Calu3 (cell line): ENCODE data around the gene CCR7. TPM values are rescaled to one million over a fixed set of nuclear protein-coding genes. Genes with fewer than 3 reads are reported as not detected.

Experiments
- BruUV-seq: library from RNA; stranded (reverse); fragments of 400-500 nt; replicated peaks from 2 replicates; lab custom pipeline; 2021; lab: Mats Ljungman, UMichigan
- CTCF ChIA-PET: fragments of 300-600 bp; sonication (Branson Sonifier 250); formaldehyde crosslinking; loops from one replicate; lab custom pipeline; 2022; ENCODE audit warnings: antibody characterized with exemption; lab: Charles Lee
- DNase-seq: peaks from one replicate; pipeline ENCODE4 v3.0.0; 2022
- H3K27ac Mint-ChIP-seq: one replicate; pipeline ENCODE4 v1.8.0; 2022; ENCODE audit warnings: mixed read lengths; ENCODE audit not compliant: unreplicated experiment
- H3K27me3 Mint-ChIP-seq: one replicate; pipeline ENCODE4 v1.8.0; 2022; ENCODE audit warnings: mixed read lengths; ENCODE audit not compliant: unreplicated experiment
- H3K36me3 Mint-ChIP-seq: one replicate; pipeline ENCODE4 v1.8.0; 2022; ENCODE audit warnings: mild to moderate bottlenecking, moderate library complexity, mixed read lengths; ENCODE audit not compliant: insufficient read depth, unreplicated experiment
- H3K4me1 Mint-ChIP-seq: one replicate; pipeline ENCODE4 v1.8.0; 2022; ENCODE audit warnings: mild to moderate bottlenecking, low read depth, mixed read lengths; ENCODE audit not compliant: unreplicated experiment
- H3K4me3 Mint-ChIP-seq: one replicate; pipeline ENCODE4 v1.8.0; 2022; ENCODE audit warnings: mild to moderate bottlenecking, low read depth, moderate library complexity, mixed read lengths; ENCODE audit not compliant: unreplicated experiment
- H3K9me3 Mint-ChIP-seq: one replicate; pipeline ENCODE4 v1.8.0; 2022; ENCODE audit warnings: low read depth, mixed read lengths; ENCODE audit not compliant: unreplicated experiment
- CTCF ChIP-seq: fragments of 200-600 bp; IDR thresholded peaks from one replicate; pipeline ENCODE4 v1.8.0; 2022; ENCODE audit warnings: antibody characterized with exemption; ENCODE audit not compliant: unreplicated experiment
- intact Hi-C: fragments of 100-400 bp; cut with micrococcal nuclease; formaldehyde crosslinking; loops from one replicate; pipeline ENCODE4 v1.10.0; 2022; ENCODE audit not compliant: unreplicated experiment
- total RNA-seq: library from RNA; stranded (reverse); gene quantifications from 2 replicates; pipeline ENCODE4 v1.2.3, GENCODE V29; 2022

Gene CCR7
- total RNA-seq, 1 experiment from 2014 or later: not detected

- Mint-ChIP-seq H3K9me3 (no peaks in the 10 kb centered on the region), H3K4me3 (no peak overlapping the region), H3K4me1 (peaks cover 17% of the 10 kb centered on the region), H3K27ac (no peak overlapping the region), H3K36me3 (no peaks in the 10 kb centered on the region), H3K27me3 (peaks cover 94% of the 10 kb centered on the region)
- DNase-seq: no peak
- intact Hi-C loops: no loop called here
- no TSS peak for BruUV-seq
- CTCF ChIA-PET: interaction anchor here (0.5 to 68.2 kb wide), 22 partner anchors 8 to 788 kb away, joined by 3 to 4142 read pairs (median 6); partner anchors contain the start of genes CCR7, IGFBP4 and TOP2A
- TF ChIP-seq CTCF: no peak
Observed at GRCh38 chr17:40557531-40558299, 7.6 kb downstream of the CCR7 start.

GRCh38 chr17:40556884-40557414 is 8.3 kb downstream of the CCR7 start:
- CTCF ChIA-PET: interaction anchor here (0.5 to 68.2 kb wide), 22 partner anchors 7 to 646 kb away, joined by 3 to 4142 read pairs (median 6); partner anchors contain the start of genes CCR7, IGFBP4 and TOP2A
- H3K27me3 Mint-ChIP-seq: peaks cover 94% of the 10 kb centered on the region
- no peak for DNase-seq
- H3K36me3 Mint-ChIP-seq: no peaks in the 10 kb centered on the region
- no peak overlapping the region for H3K4me3 Mint-ChIP-seq
- no peak for TF ChIP-seq CTCF
- no peak overlapping the region for H3K27ac Mint-ChIP-seq
- BruUV-seq: no TSS peak
- no peaks in the 10 kb centered on the region for H3K9me3 Mint-ChIP-seq
- peaks cover 17% of the 10 kb centered on the region for H3K4me1 Mint-ChIP-seq
- intact Hi-C loops: no loop called here

DNA sequence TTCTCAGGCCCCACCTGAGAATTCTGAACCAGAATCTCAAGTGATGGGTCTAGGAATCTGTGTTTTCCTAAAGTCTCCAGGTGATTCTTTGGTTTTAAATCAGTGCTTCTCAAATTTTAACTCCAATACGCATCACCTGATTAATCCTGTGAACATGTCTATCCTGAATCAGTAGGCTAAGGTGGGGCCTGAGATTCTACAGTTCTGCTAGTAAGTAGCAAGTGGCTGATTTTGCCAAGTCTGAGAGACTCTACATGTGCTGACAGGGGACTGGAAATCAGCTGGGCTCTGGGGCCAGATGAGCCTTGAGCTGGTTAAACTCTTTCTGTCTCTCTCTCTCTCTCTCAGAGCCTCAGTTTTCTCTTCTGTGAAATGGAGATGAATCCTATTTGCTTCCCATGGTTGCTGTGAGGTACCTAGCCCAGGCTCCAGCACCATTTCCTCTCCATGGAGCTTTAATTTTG is 9.0 kb downstream of the CCR7 start:
- peaks cover 94% of the 10 kb centered on the region for H3K27me3 Mint-ChIP-seq
- BruUV-seq: no TSS peak
- H3K9me3 Mint-ChIP-seq: no peaks in the 10 kb centered on the region
- TF ChIP-seq CTCF: no peak
- H3K36me3 Mint-ChIP-seq: no peaks in the 10 kb centered on the region
- H3K4me3 Mint-ChIP-seq: no peak overlapping the region
- H3K27ac Mint-ChIP-seq: no peak overlapping the region
- intact Hi-C loops: no loop called here
- CTCF ChIA-PET: interaction anchor here (0.7 to 68.2 kb wide), 19 partner anchors 6 to 596 kb away, joined by 3 to 4142 read pairs (median 6); partner anchors contain the start of genes CCR7, IGFBP4 and TOP2A
- no peak for DNase-seq
- H3K4me1 Mint-ChIP-seq: peaks cover 17% of the 10 kb centered on the region

DNA sequence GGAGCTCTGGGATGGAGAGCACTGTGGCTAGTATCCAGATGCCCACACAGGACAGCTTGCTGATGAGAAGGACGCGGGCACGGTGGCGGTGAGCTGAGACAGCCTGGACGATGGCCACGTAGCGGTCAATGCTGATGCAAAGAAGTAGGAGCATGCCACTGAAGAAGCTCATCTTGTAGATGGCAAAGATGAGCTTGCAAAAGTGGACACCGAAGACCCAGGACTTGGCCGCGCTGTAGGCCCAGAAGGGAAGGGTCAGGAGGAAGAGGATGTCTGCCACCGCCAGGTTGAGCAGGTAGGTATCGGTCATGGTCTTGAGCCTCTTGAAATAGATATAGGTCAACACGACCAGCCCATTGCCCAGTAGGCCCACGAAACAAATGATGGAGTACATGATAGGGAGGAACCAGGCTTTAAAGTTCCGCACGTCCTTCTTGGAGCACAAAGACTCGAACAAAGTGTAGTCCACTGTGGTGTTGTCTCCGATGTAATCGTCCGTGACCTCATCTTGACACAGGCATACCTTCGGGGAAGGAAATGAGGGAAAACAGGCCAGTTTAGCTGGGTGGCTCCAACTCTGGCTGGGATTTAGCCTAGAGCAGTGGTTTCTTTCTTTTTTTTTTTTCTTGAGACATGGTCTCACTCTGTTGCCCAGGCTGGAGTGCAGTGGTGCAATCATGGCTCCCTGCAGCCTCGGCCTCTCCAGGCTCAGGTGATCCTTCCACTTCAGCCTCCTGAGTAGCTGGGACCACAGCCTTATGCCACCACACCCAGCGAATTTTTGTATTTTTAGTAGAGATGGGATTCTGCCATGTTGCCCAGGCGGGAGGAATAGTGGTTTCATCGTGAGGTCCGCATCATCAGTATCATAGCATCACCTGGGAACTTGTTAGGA is 9.7 kb downstream of the CCR7 start:
- Mint-ChIP-seq H3K27ac (no peak overlapping the region), H3K4me1 (peaks cover 10% of the 10 kb centered on the region), H3K9me3 (no peaks in the 10 kb centered on the region), H3K27me3 (peaks cover 93% of the 10 kb centered on the region), H3K36me3 (no peaks in the 10 kb centered on the region), H3K4me3 (no peak overlapping the region)
- CTCF ChIA-PET: interaction anchor here (0.5 to 68.2 kb wide), 25 partner anchors 6 to 934 kb away, joined by 3 to 4142 read pairs (median 4); partner anchors contain the start of genes CCR7, IGFBP4, PSMD3 and TOP2A
- no TSS peak for BruUV-seq
- intact Hi-C loops: no loop called here
- DNase-seq: no peak
- no peak for TF ChIP-seq CTCF
